HG03521 (cell line): Measurements from ENCODE around the gene NFIA.

Experiments used
- ATAC-seq: cut with Tn5 transposase; IDR thresholded peaks from one replicate; pipeline ENCODE4 v1.9.1; 2021; ENCODE audit warnings: mild to moderate bottlenecking, moderate library complexity; ENCODE audit not compliant: unreplicated experiment

Gene NFIA

DNA sequence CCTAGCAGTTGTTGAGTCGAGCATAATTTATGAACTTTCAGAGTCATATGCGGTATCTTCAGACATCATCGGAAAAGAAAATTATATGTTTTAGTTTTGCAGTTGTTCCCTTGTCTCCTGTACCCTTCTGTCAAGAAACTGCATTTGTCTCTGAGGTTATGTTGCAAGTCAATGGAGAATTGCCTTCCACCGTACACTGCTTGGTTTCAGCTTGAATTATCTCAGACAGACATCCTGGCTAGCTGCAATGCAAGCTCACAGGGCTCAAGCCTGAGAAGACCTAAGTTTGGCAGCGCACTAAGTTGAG lies 156.0 kb downstream of the NFIA start:
- ATAC-seq: no peak

DNA sequence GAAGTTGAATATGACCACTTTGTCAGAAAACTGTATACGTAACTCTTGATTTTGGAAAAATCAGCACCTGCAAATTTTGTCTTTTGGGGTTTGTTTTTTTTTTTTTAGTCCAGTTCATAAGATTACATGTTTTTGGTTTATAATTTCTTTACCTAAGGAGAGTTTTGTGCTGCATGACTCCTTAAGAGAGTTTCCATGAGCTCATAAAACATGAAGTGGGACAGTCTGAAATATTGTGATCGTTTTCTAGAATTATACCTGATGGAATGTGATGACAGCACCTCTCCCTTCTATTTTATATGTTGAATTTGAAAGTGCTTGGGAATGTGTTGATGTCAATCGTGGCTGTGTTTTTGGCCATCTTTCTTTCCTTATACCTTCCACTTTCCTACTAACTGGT lies 158.5 kb downstream of the NFIA start:
- ATAC-seq: no peak

DNA sequence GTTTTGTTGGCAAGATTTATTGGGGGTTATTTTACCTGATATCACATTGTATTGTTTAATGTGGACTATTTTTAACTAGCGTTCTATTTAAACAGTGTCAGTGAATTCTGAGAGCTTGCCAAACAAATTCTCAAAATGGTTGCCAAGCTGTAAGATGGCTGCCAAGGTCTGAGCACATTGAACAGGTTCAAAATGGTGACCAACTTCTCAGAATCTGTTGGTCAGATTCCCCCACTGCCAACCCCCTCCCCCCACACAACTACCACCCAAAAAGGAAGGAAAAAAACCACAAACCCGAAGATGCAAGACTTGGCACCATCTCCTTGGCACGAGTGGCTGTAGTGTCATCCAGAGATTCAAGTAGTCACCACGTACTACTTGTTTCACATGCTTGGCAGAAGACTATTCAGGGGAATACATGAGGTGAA lies 159.1 kb downstream of the NFIA start:
- no peak for ATAC-seq

DNA sequence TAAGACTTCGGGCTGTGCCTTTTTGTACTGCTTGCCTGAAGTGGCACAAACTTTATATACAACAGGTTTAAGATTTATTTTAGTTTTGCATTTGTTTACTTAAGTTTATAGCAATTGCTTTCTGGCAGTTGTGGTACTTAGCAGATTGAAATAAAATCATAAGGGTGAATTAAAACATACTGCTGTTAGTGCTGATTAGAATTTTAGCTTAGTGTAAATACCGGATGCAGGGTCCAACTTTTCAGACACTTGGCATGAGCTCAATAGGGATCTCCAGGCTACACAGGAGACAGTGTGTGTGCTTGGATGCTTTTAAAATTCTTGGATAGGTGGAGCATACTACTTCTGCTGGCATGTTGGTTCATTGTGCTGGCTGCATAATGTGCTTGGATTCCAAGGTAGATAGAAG lies 159.6 kb downstream of the NFIA start:
- no peak for ATAC-seq

DNA sequence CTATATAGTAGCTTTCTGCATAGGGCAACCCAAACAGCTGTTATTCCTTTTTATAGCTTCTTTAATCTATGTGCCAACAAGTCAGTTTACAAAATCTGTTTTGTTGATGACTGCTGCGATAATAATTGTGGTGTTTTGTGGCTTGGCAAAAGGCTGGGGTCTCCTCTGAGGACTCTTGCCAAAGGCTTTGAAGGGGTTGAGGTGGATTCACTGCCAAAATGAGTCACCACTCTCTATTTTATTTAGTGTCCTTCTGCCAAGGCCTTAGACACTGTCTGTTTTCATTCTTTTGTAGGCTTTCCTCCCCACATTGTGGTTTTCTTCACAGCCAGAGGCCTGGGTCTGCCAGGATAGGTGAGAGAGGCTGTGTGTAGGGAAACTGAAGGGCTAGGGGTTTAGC lies 161.8 kb downstream of the NFIA start:
- ATAC-seq: no peak

DNA sequence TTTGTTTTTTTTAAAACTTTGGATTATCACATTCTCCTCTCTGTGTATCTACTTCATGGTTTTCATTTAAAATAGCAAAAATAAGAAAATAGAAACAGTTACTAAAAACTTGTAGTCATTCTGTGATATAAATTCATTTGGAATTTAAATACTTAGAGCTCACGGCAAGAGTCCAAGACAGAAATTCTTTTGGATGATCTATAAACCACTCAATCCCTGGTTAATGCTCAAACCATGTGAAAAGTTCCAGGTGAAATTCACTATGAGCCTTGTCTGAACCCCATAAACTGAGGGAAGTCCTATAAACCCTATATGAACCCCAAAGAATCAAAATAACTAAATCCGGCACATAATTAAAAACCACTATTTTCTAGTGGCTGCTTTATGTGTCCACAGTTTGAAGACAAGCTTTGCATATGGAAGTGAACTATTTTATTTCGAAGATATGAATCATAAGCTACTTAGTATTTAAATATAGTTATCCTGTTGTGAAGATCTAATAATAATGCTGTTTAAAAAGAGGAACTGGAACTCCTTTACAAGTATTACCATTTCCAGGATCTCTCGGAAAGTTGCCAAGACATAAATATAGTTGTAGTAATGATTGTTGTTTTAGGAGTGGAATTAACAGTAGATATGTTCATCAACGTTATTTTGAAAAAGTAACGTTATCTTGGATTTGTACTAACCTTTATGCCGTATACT lies 163.5 kb downstream of the NFIA start:
- no peak for ATAC-seq

DNA sequence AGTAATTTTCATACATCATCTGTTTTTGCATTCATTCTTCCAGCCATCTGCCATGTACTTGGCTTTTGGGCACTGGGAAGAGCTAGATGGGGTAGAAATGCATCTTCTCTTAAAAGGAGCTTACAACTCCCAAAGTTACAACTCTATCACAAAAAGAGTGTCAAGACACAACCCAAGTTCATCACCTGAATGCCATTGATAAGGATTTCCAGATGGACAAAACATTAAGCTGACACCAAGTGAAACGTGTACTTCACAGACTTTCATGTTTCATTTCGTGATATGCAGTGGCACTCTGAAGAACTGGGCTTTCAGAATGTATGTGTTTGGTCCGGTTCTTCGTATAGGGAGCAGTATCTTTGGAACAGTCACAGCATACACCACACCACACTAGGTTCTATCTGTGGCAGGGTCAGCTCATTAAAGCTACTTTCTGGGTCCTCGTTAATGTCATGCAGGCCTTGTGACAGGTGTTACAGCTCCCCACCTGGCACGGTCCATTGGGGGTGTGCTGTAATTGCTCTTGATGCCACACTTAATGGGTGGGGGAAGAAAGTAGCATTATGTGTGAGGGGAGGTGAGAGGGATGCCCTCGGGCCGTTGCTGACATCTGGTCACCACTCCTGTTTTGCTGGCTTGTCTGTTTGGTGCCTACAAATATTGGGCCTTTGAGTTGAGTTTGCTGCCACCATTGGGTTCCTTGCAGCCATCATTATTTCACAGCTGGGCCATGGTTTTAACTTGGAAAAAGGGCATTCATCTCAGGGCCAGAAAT lies 164.9 kb downstream of the NFIA start:
- no peak for ATAC-seq

DNA sequence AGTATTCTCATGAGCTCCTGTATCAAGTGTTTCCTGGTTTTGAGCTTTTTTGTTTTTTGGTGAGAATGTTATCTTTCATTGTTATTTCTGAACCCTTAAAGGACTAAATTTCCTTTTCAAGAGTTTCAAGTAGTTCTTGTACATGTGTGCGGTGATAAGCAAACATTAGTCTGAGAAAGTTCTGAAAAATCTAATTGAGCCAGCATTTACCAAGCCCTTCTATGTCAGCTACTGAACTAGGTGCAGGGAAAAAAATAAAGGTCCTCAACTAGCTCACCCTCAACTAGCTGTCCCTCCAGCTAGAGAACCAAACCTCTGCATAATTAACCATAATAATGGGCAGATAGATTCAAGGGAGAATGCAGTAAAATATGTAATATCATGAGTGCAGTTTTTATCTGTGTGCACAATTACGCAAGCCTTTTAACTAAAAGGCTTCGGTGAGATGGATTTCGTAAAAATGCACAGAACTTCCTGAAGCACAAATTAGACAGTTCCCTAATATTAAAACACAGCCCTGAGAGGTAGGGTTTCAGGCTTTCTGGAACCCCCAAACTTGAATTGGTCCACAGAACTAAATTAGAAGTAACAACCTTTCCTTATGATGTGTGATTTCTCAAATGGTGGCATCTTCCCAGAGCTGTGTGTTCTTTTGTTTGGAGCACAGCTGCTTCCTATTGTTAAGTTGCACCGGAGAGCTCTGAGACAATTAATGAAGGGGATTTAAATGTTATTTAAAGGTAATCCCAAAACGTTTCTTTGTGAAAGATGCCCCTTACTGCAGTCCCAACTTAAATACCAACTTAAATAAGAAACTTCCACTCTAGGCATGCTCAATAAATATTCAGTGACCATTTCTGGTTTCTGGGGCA lies 165.8 kb downstream of the NFIA start:
- no peak for ATAC-seq

DNA sequence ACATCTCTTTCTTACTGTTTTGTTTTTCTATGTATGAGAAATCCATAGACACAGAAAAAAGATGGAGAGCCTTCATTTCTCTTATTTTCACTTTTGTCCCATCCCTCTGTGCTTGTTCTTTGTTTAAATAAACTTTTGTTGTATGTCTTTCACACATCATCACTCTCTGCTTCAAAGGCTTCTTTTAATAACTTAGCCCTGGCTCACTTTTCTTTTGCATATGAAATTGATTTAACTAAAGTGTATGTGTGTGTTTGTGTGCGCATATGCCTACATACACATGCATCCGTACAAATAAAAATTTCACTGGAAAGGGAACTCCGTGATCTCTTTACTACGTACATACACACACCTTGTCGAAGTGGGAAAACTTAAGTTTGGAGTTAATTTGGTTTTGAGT lies 168.6 kb downstream of the NFIA start:
- ATAC-seq: no peak

DNA sequence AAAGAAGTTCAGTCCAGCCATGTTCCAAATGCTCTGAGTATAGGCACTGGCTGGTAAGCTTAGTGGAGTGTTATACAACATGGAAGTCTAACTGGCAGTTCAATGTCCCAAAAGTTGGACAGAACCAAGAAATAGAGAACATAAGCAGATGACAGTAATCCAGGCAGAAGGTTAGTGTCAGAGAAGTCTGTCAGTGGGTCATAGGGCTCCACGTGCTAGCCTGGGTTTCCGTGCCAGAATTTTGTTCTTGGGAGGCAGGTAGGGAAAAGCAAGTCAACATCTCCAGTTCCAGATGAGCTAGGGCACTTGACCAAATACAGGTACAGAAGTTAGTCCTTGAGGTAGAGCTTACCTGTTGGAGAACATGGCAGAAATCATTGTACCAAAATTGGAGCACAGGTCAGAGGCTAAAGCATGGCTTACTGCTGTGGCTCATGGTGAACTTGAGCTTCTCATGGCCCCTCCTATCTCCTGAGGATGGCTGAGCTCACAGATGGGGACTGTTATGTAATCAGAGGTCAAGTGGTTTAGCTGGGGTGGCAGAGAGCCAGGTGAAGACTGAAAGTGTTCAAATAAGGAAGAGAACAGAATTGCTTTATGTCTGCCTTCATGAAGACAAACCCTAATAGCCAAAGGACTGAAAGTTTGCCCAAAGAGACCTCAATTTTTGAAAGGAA lies 170.8 kb downstream of the NFIA start:
- no peak for ATAC-seq

DNA sequence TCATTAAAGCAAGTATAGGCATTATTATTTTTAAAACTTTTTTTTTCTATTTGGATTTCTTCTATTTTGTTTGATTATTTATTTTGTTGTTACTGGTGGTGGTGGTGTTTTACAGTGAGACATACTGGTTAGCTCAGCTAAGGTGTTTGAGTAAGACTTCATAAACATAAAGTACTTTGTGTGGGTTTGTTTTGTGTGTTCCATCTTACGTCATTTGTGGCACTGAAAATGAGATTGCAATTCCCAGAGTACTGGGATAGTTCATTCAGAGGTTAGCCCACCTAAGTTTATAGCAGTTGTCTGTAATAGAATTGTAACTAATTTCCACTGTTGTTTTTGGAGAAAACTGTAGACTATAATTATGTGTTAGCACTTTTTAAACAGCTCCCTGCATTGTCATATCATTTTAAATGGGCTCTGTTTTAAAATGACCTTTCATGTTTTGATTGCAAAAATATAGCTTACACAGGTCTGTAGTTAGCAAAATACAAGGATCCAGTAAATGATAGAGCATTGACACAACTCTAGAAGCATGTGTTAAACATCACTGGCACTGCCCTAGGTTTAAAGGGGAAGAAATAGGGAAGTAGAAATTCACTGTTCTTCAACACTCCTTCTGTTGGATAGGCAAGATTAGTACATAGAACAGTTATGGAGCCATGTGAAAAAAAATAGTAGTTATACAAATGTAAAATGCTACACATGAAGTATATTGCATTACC lies 171.7 kb downstream of the NFIA start:
- ATAC-seq: no peak

DNA sequence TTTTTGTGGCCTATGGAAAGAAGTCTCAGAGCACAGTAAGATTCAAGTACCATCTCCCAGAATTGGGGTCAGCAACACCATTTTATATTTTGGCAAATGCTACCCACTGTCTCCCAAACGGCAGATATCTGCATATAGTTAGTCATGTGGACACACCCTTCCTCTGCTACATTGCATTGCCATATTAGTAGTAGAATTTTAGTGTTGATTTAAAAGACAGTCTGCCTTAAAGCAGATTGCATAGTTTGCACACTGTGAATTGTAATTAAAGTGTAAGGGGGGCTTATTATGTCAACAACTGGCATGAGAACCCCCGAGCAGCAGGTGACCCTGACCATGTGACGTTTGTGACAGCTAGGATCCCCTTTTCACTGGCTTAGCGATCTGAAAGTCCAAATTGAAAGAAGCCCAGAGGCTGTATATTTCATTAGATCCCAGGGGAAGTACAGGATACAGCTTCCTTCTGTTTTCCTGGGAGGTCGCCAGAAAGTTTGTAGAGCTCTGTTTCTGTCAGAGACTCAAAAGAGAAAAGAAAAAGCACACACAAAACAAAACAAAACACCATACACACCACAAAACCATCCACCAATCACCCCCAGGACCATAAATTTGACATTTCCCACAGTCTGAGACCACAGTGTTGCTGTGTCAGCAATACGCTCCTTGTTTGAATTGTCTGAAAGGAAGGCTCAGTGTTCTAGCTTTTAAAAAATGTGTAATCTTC lies 172.4 kb downstream of the NFIA start:
- ATAC-seq: no peak

DNA sequence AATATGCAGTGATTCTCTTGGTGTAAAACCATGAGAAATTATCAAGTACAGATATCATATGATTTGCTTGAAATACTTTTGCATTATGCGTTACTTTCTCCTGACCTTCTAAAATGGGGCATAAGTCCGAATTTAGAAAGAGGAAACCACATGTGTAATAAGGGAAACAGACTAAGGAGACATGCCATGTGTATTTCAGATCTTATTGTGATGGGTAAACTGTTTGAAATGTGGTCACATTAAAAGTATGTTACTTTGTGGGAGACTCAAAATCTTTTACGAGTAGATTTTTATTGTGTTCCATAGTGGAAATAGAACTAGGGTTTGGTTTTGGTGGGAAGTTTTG lies 173.0 kb downstream of the NFIA start:
- no peak for ATAC-seq

DNA sequence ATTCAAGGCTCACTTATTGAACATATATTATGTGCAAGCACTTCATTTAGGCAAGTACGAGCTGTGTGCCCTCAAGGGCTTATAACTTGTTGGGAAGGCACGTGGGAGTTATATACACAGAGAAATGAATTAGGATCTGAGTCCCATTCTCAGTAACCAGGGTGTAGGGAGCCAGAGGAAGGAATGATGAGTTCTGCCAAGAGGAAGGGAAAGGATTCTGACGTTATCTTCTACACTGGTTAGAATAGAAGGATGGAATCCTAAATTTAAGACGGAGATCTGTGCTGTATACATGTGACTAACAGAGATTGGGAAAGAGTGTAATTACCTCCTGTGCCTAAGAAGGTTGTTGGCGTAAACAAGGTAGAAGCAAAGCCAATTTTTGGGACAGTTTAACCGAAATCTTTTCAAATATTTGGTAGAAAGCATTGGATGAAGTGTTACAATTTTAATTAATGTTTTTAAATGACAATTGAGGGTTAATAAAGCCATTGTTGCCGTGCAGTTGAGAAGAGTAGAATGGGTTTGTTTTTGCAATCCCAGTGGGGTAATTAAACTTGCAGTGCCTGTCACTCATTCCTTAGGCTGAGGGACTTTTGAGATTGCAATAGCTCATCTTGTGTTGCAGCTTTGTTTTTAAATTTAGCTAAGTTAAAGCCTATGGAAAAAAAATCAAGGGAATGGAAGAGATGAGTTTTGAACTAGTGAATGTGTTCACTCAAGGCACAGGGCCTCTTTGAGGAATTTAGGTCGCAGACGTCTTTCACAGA lies 177.2 kb downstream of the NFIA start:
- no peak for ATAC-seq

DNA sequence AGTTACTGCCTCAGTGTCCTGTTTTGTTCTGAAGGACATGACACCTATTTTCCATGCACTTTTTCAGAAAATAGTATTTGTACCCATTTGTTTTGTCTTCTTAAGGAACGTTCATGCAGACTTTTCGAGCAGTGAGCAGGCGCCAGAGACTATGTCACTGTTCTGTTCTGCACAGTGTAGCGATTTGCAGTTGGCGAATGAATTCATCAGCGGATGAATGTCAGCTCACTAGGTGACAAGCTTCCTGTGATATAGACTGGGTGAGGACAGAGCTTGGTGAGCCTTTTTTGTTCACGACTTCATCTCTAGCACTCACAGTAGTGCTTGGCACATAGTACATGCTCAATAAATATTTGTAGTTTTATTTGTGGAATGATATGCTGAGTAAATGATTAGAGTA lies 177.8 kb downstream of the NFIA start:
- ATAC-seq: no peak

DNA sequence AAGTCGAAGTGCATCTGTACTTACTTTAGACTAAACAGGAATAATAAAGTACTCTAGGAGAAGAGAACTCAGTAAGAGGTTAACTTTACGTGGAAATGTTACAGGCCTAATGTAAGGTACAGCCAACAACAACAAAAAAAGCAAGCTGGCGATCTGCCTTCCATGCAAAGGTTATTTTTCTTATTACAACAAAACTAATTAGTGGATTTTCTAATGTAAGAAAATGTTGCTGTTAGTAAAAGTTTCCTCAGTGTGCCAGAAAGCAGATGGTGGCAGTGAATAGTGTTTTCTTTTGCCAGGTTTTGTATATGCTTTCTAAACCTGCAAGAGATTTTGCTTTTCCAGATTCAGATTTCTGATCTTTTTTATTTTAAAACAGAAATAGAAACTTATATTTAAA lies 179.2 kb downstream of the NFIA start:
- no peak for ATAC-seq

DNA sequence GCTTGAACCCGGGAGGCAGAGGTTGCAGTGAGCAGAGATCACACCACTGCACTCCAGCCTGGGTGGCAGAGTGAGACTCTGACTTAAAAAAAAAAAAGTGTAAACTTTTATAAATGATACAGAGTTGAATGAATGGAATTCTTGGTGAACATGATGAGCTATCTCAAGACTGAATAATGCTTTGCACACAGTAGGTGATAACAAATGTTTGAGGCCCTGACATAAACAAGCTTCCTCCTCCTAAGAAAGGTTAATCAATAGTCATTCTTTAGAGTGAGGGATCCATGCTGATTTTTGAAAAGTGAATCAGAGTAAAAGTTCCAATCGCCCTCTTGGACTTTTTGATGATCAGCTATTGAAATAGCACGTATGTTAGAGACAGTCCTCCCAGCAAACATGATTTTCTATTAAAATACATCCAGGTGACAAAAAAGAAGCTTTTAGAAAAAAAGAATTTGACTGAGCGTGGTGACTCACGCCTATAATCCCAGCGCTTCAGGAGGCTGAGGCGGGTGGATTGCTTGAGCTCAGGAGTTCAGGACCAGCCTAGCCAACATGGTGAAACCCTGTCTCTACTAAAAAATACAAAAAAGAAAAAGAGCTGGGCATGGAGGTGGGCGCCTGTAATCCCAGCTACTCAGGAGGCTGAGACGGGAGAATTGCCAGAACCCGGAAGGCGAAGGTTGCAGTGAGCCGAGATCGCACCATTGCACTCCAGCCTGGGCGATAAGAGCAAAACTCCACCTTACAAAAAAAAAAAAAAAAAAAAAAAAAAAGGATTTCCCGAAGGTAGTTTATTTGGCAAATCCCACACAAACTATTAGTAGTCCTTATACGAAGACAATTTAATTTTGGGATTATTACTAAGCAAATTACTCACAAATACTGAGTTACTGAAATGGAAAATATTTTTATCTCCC lies 181.8 kb downstream of the NFIA start:
- ATAC-seq: no peak

DNA sequence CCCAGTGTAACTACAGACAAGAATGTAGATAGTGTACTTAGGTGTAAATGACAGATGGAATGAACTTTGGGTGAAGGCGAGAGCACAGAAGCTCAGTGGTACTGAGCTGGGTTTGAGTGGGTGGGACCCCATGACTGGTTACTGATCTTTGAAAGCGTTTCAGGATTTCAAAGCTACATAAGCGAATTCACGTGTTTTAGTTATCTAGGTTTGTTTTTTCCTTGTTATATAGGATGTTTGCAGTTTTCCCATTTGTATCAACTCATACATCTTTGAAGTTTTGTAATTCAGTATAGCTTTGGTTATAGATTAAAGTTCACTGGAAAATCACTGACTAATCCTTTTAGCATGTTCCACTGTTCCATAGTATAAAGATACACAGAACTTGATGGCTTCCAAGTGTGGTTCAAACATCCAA lies 182.5 kb downstream of the NFIA start:
- ATAC-seq: no peak
